ENCODE data around the gene ZIC1.

Gene ZIC1

GRCh38 chr3:147424581-147425387, 15.6 kb downstream of the ZIC1 start:
- DNase-seq, result no peak

DNA sequence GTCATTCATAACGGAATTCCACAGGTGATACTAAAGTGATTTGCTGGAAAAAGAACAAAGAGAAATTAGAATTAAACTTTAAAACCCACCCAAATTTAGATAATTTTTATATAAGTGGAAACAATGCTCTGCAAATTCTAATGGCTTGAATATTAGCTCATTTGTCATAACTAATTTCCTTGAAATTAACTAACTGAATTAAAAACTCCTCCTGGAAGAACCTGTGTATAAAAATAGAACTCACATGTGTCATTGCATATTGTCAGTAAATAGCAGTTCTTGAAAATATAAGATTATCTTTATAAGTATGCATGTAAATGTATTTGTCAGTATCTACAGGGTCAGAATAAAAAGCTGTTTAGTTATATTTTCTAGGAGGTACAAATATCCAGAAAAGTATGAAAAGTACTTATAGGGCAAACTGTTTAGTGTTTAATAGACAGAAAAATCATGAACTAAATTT, 16.3 kb downstream of the ZIC1 start:
- DNase-seq, result no peak

- no peak for DNase-seq
Observed at GRCh38 chr3:147426931-147427330, 17.8 kb downstream of the ZIC1 start.

- no peak for DNase-seq
Observed at GRCh38 chr3:147427746-147428145, 18.6 kb downstream of the ZIC1 start.

GRCh38 chr3:147428326-147428725, 19.2 kb downstream of the ZIC1 start:
- DNase-seq, result no peak

DNA sequence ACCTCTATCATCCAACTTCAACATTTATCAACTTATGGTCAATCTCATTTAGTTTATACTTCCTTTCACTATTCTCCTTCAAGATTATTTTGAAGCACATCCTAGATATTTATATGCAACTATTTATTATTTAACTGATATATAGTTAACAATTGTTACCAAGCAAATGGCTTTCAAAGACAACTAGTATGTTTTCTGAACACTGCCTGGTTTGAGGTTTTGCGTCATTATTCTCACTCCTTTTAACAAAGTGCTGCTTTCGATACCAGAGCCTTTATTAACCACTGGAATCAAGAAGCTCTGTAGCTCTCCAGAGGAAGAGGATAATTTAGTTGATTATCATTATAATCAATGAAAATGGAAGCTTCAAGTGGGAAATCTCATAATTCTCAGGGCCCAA, 19.6 kb downstream of the ZIC1 start:
- DNase-seq, result no peak

- DNase-seq, result no peak
Observed at GRCh38 chr3:147431751-147432150, 22.6 kb downstream of the ZIC1 start.

DNA sequence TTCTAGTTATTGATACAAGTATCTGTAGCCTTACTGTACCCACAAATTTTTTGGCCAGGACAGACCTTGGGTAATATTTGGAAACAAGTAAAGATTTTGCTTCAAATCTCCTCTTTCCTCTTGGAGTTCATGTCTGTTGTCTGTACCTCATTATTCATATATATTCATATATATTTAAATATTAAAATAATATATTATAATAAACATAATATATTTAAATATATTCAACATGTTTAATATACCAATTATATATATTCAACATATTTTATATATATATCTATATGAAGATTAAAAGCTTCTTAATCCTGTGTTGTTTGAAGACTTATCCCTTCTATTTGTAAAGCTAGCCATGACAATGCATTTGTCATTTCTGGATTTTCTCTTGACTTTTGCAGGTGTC, 38.1 kb downstream of the ZIC1 start:
- no peak for DNase-seq

DNA sequence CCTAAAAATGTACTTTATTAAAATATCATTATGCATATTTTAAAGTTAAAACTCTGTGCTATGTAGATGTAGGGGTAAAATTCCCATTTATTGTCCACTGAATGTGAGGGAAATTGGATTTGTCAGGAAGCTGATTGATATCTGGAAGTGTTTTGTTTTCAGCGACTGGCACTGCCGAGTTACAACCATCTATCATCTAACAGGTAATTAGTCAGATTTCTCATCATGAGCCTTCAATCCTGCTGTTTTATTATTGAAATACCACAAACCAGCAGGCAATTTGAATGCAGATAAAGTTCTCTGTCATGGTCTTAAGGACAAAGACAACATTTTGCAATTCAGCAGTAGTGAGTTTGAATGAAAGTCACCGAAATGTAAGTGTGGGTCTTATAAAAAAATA, 40.5 kb downstream of the ZIC1 start:
- DNase-seq, result no peak

DNA sequence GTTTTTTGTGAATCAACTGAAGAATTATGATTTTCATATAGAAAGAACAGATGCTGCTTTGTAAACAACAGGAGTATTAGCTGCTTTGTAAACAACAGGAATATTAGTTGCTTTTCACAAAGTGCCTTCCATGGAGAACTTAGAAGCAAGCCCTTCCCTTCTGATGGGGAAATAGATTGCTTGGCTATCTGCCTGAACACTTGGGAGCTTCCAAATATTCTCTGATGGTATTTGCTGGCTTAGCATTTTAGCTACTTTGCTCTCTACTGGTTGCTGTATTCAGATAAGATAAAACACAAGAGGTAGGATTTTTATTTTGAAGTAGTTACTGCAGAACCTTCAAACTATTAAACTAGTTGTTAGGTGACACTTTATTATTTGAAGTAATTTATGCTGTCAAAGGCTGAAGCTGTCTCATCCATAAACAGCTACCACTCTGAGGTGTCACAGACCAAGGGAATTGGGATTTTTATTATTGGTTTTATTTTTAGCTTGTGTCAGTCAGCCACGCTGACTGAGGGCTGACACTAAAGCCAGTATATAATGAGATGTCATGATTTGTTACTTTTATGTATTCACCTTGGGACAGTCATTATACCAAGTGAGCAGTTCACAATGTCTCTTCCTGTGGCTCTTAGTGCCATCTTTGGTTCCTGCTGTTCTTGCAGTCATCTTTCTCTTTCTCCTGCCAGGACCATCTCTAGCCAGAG, 50.0 kb downstream of the ZIC1 start:
- no peak for DNase-seq

GRCh38 chr3:147462856-147463255, 53.7 kb downstream of the ZIC1 start:
- DNase-seq, result no peak

Measured in SW 1271 (cell line).